Measurements from ENCODE around the gene LGI2. TPM values are rescaled to one million over a fixed set of nuclear protein-coding genes. Genes with fewer than 3 reads are reported as not detected.
A peak's percentile ranks its signal among the peaks of the same experiment; 100 is the strongest.

The LGI2 gene
- total and polyA plus RNA-seq, 9 of the 15 experiments (the other 6 are each of a cell fraction or from before 2014, with no cell fraction given), result 0.03 to 0.07 TPM; not detected in 7

DNA sequence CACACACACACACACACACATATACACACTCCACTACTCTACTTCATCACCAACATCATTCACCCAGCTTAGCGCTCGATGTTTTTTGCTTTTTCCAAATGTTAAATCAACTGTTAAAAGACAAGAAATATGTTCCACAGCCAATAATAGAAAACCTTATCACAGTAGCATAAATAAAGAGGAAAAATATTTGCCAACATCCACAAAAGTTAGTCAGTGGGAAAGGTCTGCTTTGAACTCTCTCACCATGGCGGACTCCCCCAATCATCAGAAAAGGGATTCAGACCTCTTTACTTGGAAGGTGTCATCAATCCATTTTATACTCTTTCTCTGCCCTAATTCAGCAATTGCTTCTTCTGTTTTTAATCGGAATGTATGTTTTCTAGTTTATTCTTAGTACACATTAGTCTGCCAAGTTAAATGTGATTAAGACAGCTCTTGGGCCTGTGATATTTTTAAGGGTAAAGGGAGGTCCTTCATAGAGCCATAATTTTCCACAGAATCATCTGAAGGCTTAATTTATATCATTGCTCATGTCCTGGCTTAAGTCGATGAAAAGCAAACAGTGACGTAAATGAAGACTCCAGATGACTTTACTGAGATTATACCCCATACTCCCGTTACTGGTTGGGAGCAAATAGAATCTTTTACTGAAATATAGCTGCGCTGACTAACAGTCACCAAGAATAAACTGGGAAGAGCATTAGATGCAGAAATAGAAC, 29.7 kb upstream of the LGI2 start:
- no peak for TF ChIP-seq CEBPG (CRISPR knock-in tag; IDR thresholded peaks at IDR 0.05)
- no peak for TF ChIP-seq CEBPG (tag; conservative IDR thresholded peaks at IDR 0.05 in 1 of 2, IDR thresholded peaks at IDR 0.05 in 1 of 2)
- TF ChIP-seq SMAD2 (IDR thresholded peaks at IDR 0.05; ENCODE audit: low read depth, low read length), result no peak
- TF ChIP-seq, protein P1, sequence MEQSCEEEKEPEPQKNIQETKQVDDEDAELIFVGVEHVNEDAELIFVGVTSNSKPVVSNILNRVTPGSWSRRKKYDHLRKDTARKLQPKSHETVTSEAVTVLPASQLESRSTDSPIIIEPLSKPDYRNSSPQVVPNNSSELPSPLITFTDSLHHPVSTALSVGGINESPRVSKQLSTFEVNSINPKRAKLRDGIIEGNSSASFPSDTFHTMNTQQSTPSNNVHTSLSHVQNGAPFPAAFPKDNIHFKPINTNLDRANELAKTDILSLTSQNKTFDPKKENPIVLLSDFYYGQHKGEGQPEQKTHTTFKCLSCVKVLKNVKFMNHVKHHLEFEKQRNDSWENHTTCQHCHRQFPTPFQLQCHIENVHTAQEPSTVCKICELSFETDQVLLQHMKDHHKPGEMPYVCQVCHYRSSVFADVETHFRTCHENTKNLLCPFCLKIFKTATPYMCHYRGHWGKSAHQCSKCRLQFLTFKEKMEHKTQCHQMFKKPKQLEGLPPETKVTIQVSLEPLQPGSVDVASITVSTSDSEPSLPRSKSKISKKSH (CRISPR knock-in tag; IDR thresholded peaks at IDR 0.05), result no peak
- TF ChIP-seq ZEB2 (IDR thresholded peaks at IDR 0.05), result no peak
- TF ChIP-seq CEBPB (tag; IDR thresholded peaks at IDR 0.05), result no peak
- TF ChIP-seq, protein P2, sequence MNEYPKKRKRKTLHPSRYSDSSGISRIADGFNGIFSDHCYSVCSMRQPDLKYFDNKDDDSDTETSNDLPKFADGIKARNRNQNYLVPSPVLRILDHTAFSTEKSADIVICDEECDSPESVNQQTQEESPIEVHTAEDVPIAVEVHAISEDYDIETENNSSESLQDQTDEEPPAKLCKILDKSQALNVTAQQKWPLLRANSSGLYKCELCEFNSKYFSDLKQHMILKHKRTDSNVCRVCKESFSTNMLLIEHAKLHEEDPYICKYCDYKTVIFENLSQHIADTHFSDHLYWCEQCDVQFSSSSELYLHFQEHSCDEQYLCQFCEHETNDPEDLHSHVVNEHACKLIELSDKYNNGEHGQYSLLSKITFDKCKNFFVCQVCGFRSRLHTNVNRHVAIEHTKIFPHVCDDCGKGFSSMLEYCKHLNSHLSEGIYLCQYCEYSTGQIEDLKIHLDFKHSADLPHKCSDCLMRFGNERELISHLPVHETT (CRISPR knock-in tag; conservative IDR thresholded peaks at IDR 0.05 in 1 of 2, IDR thresholded peaks at IDR 0.05 in 1 of 2), result no peak
- no peak for TF ChIP-seq TAF15 (IDR thresholded peaks at IDR 0.05; ENCODE audit: low read depth, low read length)
- peaks cover 0 to 5% of the 10 kb centered on the region in 2 experiments; a peak in 1 of 5 replicates for H3K27me3 ChIP-seq (ENCODE audit: control insufficient read depth in 2 of 2, insufficient read depth in 2 of 2, low read length in 2 of 2)
- POLR2A ChIA-PET, result no interaction called here
- peak overlapping the region; percentile 64 for H2AFZ ChIP-seq (ENCODE audit: low read depth, low read length)
- no peaks in the 10 kb centered on the region for H3K9me1 ChIP-seq (ENCODE audit: control insufficient read depth, insufficient read depth, low read length)
- WGBS (ENCODE audit: insufficient coverage, low coverage, missing lambda C conversion rate), result 45% methylated on average over 8 of the region's 8 CpGs
- ATAC-seq, result no peak; the same call in 1 of the 3 replicates
- CTCF ChIA-PET (ENCODE audit: low intra/inter-chr PET ratio), result no interaction called here
- no peaks in the 10 kb centered on the region for H3K79me2 ChIP-seq (ENCODE audit: control insufficient read depth, insufficient read depth, low read length)
- H3K36me3 ChIP-seq (ENCODE audit: control insufficient read depth, insufficient read depth, low read length), result no peaks in the 10 kb centered on the region
- H3K4me2 ChIP-seq (ENCODE audit: insufficient read depth, low read length), result no peak overlapping the region
- H3K4me3 ChIP-seq, result no peak overlapping the region
- BruUV-seq (replicated peaks), result no TSS peak
- in situ Hi-C loops (cut with MboI) (no loop called here), intact Hi-C loops (cut with micrococcal nuclease) (no loop called here)
- H3K27ac ChIP-seq (ENCODE audit: extremely low read depth, low read depth, low read length), result no peak overlapping the region
- H4K20me1 ChIP-seq (replicated peaks; ENCODE audit: control insufficient read depth, insufficient read depth, low read length), result no peaks in the 10 kb centered on the region
- H3K9me3 ChIP-seq (replicated peaks; ENCODE audit: control insufficient read depth, insufficient read depth, low read depth, low read length), result no peaks in the 10 kb centered on the region
- FAIRE-seq, result no peak
- no peak overlapping the region for H3K9ac ChIP-seq (ENCODE audit: insufficient read depth in 1 of 2, low read depth in 2 of 2, low read length in 2 of 2)
- DNase-seq (ENCODE audit: extremely low read depth in 1 of 4, low spot score in 3 of 4), result no peak
- H3K4me1 ChIP-seq (replicated peaks in 1 of 2; ENCODE audit: control insufficient read depth in 2 of 2, insufficient read depth in 2 of 2, low read length in 2 of 2), result no peaks in the 10 kb centered on the region
